Measurements from ENCODE around the gene DCTN3.

GRCh38 chr9:34576597-34577399 lies 43.5 kb downstream of the DCTN3 start:
- TF ChIP-seq CTCF (conservative IDR thresholded peaks at IDR 0.05; ENCODE audit: low read depth in 2 of 2) (no peak), NANOG (IDR thresholded peaks at IDR 0.05; ENCODE audit: borderline replicate concordance) (no peak), ZNF331 (CRISPR knock-in tag; IDR thresholded peaks at IDR 0.05; ENCODE audit: low read depth) (no peak), JUNB (IDR thresholded peaks at IDR 0.05; ENCODE audit: unreplicated experiment) (no peak), EZH2phosphoT487 (IDR thresholded peaks at IDR 0.05; ENCODE audit: unreplicated experiment) (no peak), POLR2AphosphoS5 (IDR thresholded peaks at IDR 0.05; ENCODE audit: low read depth) (no peak), EZH2 (IDR thresholded peaks at IDR 0.05; ENCODE audit: low read depth, unreplicated experiment) (peak; percentile 56)
- TF ChIP-seq, protein P1, sequence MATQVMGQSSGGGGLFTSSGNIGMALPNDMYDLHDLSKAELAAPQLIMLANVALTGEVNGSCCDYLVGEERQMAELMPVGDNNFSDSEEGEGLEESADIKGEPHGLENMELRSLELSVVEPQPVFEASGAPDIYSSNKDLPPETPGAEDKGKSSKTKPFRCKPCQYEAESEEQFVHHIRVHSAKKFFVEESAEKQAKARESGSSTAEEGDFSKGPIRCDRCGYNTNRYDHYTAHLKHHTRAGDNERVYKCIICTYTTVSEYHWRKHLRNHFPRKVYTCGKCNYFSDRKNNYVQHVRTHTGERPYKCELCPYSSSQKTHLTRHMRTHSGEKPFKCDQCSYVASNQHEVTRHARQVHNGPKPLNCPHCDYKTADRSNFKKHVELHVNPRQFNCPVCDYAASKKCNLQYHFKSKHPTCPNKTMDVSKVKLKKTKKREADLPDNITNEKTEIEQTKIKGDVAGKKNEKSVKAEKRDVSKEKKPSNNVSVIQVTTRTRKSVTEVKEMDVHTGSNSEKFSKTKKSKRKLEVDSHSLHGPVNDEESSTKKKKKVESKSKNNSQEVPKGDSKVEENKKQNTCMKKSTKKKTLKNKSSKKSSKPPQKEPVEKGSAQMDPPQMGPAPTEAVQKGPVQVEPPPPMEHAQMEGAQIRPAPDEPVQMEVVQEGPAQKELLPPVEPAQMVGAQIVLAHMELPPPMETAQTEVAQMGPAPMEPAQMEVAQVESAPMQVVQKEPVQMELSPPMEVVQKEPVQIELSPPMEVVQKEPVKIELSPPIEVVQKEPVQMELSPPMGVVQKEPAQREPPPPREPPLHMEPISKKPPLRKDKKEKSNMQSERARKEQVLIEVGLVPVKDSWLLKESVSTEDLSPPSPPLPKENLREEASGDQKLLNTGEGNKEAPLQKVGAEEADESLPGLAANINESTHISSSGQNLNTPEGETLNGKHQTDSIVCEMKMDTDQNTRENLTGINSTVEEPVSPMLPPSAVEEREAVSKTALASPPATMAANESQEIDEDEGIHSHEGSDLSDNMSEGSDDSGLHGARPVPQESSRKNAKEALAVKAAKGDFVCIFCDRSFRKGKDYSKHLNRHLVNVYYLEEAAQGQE (IDR thresholded peaks at IDR 0.05; ENCODE audit: unreplicated experiment): peak; percentile 50
- TF ChIP-seq, protein P2, sequence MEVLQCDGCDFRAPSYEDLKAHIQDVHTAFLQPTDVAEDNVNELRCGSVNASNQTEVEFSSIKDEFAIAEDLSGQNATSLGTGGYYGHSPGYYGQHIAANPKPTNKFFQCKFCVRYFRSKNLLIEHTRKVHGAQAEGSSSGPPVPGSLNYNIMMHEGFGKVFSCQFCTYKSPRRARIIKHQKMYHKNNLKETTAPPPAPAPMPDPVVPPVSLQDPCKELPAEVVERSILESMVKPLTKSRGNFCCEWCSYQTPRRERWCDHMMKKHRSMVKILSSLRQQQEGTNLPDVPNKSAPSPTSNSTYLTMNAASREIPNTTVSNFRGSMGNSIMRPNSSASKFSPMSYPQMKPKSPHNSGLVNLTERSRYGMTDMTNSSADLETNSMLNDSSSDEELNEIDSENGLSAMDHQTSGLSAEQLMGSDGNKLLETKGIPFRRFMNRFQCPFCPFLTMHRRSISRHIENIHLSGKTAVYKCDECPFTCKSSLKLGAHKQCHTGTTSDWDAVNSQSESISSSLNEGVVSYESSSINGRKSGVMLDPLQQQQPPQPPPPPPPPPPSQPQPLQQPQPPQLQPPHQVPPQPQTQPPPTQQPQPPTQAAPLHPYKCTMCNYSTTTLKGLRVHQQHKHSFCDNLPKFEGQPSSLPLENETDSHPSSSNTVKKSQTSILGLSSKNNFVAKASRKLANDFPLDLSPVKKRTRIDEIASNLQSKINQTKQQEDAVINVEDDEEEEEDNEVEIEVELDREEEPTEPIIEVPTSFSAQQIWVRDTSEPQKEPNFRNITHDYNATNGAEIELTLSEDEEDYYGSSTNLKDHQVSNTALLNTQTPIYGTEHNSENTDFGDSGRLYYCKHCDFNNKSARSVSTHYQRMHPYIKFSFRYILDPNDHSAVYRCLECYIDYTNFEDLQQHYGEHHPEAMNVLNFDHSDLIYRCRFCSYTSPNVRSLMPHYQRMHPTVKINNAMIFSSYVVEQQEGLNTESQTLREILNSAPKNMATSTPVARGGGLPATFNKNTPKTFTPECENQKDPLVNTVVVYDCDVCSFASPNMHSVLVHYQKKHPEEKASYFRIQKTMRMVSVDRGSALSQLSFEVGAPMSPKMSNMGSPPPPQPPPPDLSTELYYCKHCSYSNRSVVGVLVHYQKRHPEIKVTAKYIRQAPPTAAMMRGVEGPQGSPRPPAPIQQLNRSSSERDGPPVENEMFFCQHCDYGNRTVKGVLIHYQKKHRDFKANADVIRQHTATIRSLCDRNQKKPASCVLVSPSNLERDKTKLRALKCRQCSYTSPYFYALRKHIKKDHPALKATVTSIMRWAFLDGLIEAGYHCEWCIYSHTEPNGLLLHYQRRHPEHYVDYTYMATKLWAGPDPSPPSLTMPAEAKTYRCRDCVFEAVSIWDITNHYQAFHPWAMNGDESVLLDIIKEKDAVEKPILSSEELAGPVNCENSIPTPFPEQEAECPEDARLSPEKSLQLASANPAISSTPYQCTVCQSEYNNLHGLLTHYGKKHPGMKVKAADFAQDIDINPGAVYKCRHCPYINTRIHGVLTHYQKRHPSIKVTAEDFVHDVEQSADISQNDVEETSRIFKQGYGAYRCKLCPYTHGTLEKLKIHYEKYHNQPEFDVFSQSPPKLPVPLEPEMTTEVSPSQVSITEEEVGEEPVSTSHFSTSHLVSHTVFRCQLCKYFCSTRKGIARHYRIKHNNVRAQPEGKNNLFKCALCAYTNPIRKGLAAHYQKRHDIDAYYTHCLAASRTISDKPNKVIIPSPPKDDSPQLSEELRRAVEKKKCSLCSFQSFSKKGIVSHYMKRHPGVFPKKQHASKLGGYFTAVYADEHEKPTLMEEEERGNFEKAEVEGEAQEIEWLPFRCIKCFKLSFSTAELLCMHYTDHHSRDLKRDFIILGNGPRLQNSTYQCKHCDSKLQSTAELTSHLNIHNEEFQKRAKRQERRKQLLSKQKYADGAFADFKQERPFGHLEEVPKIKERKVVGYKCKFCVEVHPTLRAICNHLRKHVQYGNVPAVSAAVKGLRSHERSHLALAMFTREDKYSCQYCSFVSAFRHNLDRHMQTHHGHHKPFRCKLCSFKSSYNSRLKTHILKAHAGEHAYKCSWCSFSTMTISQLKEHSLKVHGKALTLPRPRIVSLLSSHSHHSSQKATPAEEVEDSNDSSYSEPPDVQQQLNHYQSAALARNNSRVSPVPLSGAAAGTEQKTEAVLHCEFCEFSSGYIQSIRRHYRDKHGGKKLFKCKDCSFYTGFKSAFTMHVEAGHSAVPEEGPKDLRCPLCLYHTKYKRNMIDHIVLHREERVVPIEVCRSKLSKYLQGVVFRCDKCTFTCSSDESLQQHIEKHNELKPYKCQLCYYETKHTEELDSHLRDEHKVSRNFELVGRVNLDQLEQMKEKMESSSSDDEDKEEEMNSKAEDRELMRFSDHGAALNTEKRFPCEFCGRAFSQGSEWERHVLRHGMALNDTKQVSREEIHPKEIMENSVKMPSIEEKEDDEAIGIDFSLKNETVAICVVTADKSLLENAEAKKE (CRISPR knock-in tag; IDR thresholded peaks at IDR 0.05): no peak

Measured in GM23338 (cell line).